GM13976 (cell line): ENCODE data around the gene HSD17B3.

Experiments
- DNase-seq: peaks from one replicate; pipeline ENCODE4 v3.0.0; 2012; ENCODE audit warnings: low spot score
- in situ Hi-C: fragments of 300-500 bp; cut with MboI; formaldehyde crosslinking; loops from one replicate; pipeline ENCODE4 v1.12.0; 2022; ENCODE audit warnings: low sequenced_read_pairs, mixed read lengths, inconsistent platforms; ENCODE audit not compliant: unreplicated experiment
- TF ChIP-seq, protein P1 (sequence below): IDR thresholded peaks from 2 replicates; pipeline ENCODE4 v1.5.1; 2012; ENCODE audit warnings: borderline replicate concordance, mild to moderate bottlenecking; ENCODE audit not compliant: insufficient read depth; ENCODE audit errors: extremely low read depth, missing control alignments, control extremely low read depth

Gene HSD17B3

DNA sequence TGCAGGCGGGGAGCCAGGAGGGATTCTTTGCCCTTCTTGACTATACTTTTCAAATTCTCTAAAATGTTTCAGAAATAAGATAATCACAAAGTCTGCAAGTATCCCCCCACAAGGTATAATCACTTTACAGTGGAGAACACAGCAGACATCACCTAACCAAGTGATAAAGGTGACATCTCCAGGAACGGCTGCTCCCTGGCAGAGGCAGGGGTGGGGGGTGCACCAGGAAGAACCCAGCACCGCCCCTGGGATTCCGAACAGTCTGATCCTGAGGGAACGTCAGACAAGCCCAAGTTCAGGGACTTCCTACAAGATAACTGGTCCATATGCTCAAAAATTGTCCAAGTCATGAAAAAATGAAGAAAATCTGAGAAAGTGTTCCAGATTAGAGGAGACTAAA lies 85.4 kb downstream of the HSD17B3 start:
- in situ Hi-C loops: no loop called here
- TF ChIP-seq, protein P1, sequence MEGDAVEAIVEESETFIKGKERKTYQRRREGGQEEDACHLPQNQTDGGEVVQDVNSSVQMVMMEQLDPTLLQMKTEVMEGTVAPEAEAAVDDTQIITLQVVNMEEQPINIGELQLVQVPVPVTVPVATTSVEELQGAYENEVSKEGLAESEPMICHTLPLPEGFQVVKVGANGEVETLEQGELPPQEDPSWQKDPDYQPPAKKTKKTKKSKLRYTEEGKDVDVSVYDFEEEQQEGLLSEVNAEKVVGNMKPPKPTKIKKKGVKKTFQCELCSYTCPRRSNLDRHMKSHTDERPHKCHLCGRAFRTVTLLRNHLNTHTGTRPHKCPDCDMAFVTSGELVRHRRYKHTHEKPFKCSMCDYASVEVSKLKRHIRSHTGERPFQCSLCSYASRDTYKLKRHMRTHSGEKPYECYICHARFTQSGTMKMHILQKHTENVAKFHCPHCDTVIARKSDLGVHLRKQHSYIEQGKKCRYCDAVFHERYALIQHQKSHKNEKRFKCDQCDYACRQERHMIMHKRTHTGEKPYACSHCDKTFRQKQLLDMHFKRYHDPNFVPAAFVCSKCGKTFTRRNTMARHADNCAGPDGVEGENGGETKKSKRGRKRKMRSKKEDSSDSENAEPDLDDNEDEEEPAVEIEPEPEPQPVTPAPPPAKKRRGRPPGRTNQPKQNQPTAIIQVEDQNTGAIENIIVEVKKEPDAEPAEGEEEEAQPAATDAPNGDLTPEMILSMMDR: no peak
- no peak for DNase-seq

DNA sequence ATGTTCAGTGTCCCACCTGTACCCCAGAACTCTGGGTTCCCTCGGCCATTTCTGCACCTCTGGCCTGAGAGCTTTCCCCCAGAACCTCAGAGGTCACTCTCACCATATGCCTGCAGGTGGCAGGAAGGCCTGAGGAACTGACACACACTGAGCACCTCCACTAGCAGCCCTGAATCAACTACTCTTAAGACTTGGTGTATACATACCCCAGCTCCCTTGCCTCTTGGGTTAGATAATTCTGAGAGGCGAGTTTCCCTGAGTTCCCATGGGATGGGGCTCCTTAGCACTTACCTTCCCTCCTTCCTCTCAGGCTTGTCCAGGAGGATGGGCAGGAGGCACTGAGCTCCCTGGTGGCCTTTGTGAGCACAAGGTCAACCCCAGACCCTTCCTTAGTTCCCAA lies 86.1 kb downstream of the HSD17B3 start:
- no peak for DNase-seq
- in situ Hi-C loops: no loop called here
- TF ChIP-seq, protein P1: no peak

DNA sequence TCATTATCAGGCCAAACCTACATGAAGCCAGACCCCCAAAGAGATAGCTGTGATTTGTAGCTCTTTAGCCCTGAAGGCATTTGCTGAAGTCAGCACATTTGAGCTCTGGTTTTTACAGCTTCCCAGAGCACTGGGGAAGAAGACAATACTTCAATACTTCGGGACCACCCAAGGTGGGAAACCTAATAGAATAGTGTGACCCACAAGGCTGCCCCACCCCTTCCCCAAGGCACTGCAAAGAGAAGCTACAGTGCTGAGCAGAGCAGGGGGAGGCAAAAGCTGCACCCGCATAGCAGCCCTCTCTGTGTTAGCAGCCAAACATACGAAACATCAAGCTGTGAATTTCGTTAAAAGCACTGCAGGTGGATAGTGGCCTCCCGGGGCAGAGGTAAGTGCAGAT lies 87.3 kb downstream of the HSD17B3 start:
- in situ Hi-C loops: no loop called here
- TF ChIP-seq, protein P1: no peak

DNA sequence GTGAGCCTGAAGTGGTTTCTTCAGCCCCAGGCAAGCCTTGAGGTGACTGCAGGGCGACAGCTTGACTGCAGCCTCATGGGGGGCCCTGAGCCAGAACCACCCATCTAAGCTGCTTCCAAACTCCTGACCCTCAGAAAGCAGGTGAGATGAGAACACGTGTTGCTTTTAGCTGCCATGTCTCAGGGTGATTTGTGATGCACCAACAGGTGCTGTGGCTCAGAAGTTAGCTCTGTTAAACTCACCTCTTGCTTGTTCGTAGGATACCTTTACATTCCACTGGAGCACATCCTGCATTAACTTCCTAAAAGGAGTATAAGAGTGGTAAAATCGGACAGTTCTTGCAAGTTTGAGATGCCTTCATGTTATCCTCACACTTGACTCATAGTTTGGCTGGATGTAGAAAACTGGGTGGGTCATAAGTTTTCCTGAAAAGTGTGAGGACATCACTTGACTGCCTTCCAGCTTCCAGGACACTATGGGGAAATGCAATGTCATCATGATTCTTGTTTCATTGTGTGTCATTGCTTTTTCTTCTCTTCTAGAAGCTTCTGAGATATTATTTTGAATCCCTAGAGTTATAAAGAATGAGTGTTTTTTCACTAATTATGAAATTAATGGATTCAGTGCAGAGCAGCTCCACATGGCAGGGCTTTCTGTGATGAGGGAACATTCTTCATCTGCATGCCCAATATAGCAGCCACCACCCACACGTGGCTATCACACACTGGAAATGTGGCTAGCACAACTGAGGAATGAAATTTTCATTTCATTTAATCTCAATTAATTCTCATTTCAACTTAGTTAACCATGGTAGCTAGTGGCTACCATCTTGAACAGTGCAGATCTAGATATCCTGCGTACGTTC lies 92.3 kb downstream of the HSD17B3 start:
- no peak for DNase-seq
- in situ Hi-C loops: no loop called here

More for the DNA sequence above, 87.3 kb downstream of the HSD17B3 start:
- DNase-seq: no peak

DNA sequence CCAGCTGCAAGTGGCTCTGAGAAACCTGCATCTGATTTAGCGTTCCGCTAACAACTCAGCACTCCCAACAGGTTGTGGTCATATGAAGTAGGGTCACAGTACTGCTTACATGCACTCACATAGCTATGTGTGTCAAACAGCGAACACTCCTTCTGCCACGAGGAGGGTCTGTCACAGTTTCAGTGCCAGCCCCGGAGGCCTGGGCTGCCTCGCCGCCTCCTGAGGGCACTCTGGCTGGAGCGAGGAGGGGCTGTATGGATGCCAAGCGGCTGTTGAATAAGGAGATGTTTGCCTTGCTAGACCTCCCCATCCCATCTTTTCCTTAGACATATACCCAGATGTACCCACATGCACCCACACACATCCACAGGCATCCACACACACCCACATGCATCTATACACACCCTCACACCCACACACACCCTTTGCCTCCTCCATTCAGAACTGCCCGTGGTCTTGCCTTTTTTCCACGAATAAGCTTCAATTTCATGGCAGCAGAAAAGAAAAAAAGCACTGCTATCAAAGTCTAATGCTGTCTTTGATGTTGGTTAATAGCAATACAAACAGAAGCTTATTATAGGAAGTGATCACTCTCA lies 95.7 kb downstream of the HSD17B3 start:
- TF ChIP-seq, protein P1: no peak
- in situ Hi-C loops: no loop called here
- DNase-seq: no peak

More for the DNA sequence above, 92.3 kb downstream of the HSD17B3 start:
- TF ChIP-seq, protein P1: no peak

DNA sequence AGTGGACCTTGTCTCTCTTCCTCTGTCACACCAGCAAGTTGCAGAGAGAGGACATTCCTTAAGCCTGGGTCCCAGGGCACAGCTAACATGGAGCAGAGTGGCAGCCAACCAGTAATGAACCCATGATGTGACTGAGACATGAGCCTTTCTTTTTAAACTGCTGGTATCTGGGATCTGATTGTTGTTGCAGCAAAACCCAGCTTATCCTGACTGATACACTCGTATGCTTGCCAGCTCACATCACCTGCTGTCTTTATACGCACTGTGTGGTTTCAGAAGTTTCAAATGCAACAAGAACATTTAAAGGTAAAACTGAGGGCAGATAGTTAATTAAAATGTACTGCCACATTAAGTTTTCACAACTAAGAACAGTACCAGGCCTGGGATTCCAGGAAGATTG lies 97.1 kb downstream of the HSD17B3 start:
- no peak for DNase-seq
- TF ChIP-seq, protein P1: no peak
- in situ Hi-C loops: no loop called here
